GM19463 (cell line): ENCODE measurements around the gene CX3CL1.
A peak's percentile ranks its signal among the peaks of the same experiment; 100 is the strongest.

Experiments used
- ATAC-seq: cut with Tn5 transposase; IDR thresholded peaks from one replicate; pipeline ENCODE4 v1.9.1; 2021; ENCODE audit warnings: mild to moderate bottlenecking, moderate library complexity; ENCODE audit not compliant: unreplicated experiment

Gene CX3CL1

DNA sequence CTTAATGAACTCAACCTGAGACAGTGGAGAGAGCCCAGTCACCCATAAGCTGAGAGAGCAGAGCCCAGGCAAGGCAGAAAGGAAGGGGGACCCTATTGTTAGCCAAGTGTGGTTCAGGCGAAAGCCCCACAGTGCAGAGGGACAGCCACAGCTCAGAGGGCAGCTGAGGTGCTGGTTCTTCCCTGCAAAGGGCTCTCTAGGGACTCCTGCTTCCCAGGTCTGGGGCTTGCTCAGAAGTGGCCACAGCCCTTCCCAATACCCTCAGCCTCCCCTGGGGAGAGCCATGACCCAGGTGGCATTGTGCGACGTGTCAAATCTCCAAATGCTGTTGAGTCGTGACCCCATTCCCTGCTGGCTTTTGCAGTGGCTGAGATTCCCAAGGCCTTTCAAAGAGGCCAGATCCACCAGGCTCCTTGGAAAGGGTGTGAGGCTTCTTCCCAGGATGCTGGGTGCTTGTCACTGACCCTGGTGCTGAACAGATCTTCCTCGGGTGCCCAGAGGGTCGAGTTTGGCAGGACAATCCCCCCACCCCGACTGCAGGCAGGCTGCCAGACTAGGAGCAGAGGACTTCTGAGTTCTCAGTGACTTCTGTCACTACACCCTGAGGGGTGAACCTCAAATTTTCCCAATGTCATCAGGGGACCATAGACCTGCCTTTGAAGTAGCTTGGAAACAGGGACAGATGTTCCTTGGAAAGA, 29.8 kb downstream of the CX3CL1 start:
- no peak for ATAC-seq

GRCh38 chr16:57403965-57404817, 31.9 kb downstream of the CX3CL1 start, which contains the start of gene CCL17:
TSS of gene CCL17 (plus strand) at chr16:57404767. CDS start at chr16:57413933, 9,166 bp downstream.
- ATAC-seq: no peak

DNA sequence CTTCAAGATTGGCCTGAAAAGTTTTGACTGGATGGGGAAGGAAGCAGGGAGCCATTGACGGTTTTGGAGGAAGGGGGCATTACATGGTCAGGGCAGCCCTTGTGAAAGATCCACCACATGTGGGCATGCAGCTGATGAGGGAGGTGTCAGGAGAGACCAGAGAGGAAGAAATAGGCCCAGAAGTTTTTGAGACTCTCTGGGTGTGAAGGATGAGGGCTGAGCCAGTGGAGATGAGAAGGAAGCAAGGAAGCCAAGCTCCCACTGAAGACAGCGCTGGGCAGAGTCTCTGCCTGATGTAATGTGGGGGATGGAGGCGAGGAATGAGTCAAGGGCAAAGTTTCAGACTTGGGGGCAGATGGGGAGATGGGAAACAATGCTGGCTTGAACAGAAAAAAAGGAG, 32.8 kb downstream of the CX3CL1 start:
- no peak for ATAC-seq

DNA sequence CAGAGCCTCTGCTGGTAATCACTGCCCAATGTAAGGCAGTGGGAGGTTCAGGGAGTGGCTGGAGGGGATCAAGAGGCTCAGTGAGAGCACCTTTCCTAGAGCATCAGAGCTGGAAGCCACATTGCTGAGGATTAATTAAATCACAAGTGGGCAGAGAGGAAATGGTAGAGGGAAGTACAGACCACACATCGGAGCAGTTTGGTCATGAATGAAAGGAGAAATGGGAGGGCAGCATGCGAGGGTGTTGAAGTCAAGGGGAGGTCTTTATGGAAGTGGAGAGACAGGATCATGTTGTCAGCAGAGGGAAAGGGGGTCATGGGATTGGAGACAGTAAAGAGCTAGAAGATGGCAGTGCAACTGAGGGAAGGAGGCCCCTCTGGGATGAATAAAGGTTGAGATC, 34.6 kb downstream of the CX3CL1 start:
- ATAC-seq: no peak

GRCh38 chr16:57407521-57408353, 35.4 kb downstream of the CX3CL1 start:
- no peak for ATAC-seq

- ATAC-seq: no peak
Observed at GRCh38 chr16:57409065-57409464, 36.8 kb downstream of the CX3CL1 start.

- ATAC-seq: no peak
Observed at GRCh38 chr16:57409870-57410587, 37.7 kb downstream of the CX3CL1 start.

- no peak for ATAC-seq
Observed at GRCh38 chr16:57411362-57411976, 39.2 kb downstream of the CX3CL1 start.

DNA sequence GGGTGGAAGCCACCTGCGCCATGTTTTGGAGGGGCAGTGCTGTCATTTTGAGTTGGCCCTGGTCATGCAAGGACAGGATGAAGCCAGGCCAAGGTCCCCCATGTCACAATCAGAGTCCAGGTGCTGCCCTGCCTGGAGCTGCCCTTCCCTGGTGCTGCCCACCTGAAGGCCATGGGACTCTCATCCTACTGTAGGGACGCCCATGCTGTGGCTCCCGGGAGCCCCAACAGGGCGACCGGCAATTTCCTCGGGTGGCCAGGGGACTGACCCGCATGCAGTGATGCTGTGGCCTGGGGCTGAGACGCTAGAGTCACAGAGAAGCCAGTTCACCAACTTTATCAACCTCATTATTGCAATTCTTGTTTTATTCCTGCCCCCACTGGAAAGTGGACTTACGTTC, 40.3 kb downstream of the CX3CL1 start:
- no peak for ATAC-seq

- peak; percentile 65 for ATAC-seq
Observed at GRCh38 chr16:57413301-57413730, 41.0 kb downstream of the CX3CL1 start.

- no peak for ATAC-seq
Observed at GRCh38 chr16:57413733-57414132, 41.4 kb downstream of the CX3CL1 start.

- ATAC-seq: no peak
Observed at GRCh38 chr16:57416084-57416483, 43.8 kb downstream of the CX3CL1 start.

DNA sequence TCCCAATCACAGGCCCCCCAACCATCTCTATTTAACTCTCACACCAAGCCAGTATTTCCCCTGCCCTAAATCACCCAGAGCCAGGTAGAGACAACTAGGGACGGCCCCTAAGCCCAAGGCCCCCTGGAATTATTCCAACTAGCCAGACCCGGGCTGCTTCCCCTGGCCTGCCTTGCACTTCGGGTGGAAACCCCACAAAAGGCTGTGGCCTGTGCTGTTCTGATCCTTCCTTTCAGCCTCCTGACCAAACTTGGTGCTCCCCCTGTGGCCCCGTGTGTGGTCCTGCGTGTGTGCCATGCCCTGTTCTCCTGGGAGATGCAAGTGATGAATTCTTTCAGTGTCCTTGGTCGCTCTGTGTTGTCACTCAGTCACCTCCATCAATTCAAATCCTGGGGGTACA, 47.2 kb downstream of the CX3CL1 start:
- no peak for ATAC-seq

GRCh38 chr16:57422026-57422944, 50.0 kb downstream of the CX3CL1 start:
- ATAC-seq: no peak

DNA sequence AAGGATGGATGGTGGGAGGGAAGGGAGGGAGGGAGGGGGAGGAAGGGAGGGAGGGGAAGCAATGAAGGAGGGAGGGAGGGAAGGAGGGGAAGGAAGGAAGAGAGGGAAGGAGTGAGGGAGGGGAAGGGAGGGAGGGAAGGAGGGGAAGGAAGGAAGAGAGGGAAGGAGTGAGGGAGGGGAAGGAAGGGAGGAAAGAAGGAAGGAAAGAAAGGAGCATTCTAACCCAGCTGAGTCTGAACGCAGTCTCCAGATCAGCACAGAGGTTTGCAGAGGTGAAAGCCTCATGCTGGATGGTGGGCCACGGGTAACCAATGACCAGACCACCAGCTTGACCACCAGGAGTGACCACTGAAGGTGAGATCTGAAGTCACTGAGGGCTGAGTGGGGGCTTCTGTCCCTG, 50.9 kb downstream of the CX3CL1 start:
- no peak for ATAC-seq

GRCh38 chr16:57424583-57424982, 52.3 kb downstream of the CX3CL1 start:
- no peak for ATAC-seq

DNA sequence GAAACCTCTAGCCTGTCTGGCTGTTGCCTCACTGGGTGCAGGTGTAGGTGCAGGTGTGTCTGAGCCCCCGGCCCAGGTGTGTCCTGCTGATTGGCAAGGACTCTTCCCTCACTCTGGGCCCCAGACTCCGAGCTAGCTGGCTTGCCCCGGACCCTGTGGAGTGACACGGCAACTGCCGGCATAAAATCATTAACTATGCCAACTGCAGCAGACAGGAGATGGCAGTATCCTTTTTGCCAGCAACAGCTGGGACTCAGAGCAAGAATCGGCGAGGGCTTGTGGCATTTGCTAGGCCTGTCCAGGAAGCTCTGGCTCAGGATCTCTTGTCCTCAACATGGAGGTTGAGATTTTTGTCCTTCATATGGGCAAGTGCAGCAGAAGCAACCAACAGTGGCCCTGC, 54.1 kb downstream of the CX3CL1 start:
- ATAC-seq: no peak

- no peak for ATAC-seq
Observed at GRCh38 chr16:57427307-57427706, 55.0 kb downstream of the CX3CL1 start.

DNA sequence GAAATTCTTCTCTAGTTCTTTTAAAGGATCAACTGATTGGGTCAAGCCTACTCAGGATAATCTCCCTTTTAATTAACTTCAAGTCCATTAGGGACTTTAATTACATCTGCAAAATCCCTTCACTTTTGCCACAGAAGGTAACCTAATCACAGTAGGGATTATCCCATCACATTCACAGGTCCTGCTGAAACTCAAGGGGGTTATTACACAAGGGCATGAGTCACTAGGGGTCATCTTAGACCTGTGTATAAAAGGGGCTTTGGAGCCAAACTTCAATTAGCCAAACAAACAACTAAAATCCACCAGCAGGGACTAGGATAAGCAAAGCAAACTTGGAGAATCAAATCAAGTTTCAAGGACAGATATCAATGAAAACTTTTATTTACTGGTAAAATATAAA, 55.5 kb downstream of the CX3CL1 start:
- ATAC-seq: no peak
